HTERT RPE-1 (cell line): ENCODE measurements around the gene RABL6.
"Not testable (repeated sequence)": the region's sequence is repeated elsewhere in the genome, so short reads cannot be mapped to it uniquely, and the experiment has no call there.

Experiments used
- in situ Hi-C: fragments of 300-500 bp; cut with MboI; formaldehyde crosslinking; loops from 4 replicates; pipeline ENCODE4 v1.14.3; 2020; ENCODE audit warnings: low sequenced_read_pairs

RABL6 gene

GRCh38 chr9:136856079-136856476 is 48.3 kb downstream of the RABL6 start:
- in situ Hi-C loops, result no loop called here

- in situ Hi-C loops, result no loop called here
These were observed 48.9 kb downstream of the RABL6 start for GRCh38 chr9:136856541-136857141.

DNA sequence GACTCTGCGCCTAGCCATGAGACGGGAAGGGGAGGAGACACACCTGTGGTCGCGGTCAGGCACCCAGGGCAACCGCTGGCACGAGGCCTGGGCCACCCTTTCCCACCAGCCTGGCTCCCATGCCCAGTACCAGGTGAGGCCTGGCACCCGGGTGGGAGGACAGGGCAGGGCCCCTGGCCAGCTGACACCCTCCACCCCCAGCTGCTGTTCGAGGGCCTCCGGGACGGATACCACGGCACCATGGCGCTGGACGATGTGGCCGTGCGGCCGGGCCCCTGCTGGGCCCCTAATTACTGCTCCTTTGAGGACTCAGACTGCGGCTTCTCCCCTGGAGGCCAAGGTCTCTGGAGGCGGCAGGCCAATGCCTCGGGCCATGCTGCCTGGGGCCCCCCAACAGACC is 49.4 kb downstream of the RABL6 start:
- in situ Hi-C loops, result no loop called here

DNA sequence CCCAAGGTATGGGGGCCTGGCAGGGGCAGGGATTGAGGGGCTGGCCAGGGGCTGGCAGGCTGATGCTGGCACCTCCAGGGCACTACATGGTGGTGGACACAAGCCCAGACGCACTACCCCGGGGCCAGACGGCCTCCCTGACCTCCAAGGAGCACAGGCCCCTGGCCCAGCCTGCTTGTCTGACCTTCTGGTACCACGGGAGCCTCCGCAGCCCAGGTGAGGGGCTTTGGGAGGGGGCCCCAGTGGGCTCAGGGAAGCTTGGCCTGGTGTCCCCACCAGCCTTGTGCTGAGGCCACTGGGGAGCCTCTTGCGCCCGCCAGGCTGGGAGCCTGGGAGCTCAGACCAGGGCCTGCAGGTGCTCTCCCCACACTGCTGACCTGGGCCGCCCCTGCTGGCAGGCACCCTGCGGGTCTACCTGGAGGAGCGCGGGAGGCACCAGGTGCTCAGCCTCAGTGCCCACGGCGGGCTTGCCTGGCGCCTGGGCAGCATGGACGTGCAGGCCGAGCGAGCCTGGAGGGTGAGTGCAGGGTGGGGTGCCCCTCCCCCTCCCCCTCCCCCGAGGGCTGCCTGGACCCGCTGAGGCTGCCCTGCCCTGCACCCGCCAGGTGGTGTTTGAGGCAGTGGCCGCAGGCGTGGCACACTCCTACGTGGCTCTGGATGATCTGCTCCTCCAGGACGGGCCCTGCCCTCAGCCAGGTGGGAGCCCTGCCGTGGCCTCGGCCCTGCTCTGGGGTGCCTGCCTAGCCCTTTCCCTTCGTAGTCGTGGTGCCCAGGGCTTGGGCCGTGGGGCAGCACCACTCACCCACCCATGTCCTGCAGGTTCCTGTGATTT is 50.0 kb downstream of the RABL6 start:
- in situ Hi-C loops, result no loop called here

- in situ Hi-C loops, result no loop called here
These were observed 50.7 kb downstream of the RABL6 start for GRCh38 chr9:136858452-136858843.

DNA sequence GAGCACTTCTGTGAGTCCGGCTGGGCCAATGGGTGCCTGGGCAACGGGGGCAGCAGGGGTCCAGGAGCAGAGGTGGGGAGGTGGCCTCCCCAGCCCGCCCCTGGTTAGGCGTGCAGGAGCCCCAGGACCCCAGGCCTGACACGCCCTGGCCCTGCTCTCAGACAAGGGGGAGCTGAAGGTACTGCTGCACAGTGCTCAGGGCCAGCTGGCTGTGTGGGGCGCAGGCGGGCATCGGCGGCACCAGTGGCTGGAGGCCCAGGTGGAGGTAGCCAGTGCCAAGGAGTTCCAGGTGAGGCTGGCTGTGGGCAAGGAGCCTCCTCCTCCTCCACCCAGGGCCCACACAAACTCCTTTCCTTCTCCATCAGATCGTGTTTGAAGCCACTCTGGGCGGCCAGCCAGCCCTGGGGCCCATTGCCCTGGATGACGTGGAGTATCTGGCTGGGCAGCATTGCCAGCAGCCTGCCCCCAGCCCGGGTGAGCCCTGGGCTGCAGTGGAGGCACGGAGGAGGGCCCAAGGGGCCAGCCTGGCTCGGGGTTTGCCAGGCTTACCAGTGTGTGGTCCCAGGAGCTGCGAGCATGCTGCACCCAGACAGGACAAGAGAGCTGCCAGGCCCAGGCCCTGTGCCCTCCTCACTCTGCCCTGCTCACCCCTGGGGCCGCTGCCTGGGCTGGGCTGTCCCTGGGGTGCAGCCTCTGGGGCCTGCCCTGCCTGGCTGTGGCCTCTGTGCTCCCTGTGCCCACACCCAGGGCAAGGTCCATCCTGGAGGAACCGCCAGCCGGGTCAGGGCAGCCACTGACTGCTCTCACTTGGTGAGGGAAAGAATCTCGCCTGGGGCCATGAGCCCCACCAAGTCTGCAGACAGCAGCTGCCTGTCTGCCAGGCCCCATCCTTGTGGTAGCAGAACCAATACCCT is 51.4 kb downstream of the RABL6 start:
- in situ Hi-C loops, result no loop called here

DNA sequence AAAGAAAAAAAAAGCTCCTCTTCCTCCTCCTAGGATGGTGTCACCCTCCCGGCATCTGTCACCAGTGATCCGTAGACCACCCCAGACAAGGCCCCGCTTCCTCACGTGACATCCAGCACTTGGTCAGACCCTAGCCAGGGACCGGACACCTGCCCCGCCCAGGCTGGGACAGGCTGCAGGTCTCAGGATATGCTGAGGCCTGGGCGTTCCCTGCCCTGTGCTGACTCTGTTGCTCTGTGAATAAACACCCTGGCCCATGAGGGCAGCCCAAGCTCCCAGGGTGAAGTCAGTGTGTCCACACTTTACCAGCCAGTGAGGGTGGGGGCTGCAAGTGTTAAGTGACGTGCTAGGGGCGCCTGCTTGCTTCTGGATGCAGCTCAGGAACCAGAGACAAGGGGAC is 52.8 kb downstream of the RABL6 start:
- in situ Hi-C loops, result no loop called here

GRCh38 chr9:136860933-136861873 is 53.5 kb downstream of the RABL6 start:
- in situ Hi-C loops, result no loop called here

- in situ Hi-C loops, result no loop called here
These were observed 54.2 kb downstream of the RABL6 start for GRCh38 chr9:136861874-136862457.

DNA sequence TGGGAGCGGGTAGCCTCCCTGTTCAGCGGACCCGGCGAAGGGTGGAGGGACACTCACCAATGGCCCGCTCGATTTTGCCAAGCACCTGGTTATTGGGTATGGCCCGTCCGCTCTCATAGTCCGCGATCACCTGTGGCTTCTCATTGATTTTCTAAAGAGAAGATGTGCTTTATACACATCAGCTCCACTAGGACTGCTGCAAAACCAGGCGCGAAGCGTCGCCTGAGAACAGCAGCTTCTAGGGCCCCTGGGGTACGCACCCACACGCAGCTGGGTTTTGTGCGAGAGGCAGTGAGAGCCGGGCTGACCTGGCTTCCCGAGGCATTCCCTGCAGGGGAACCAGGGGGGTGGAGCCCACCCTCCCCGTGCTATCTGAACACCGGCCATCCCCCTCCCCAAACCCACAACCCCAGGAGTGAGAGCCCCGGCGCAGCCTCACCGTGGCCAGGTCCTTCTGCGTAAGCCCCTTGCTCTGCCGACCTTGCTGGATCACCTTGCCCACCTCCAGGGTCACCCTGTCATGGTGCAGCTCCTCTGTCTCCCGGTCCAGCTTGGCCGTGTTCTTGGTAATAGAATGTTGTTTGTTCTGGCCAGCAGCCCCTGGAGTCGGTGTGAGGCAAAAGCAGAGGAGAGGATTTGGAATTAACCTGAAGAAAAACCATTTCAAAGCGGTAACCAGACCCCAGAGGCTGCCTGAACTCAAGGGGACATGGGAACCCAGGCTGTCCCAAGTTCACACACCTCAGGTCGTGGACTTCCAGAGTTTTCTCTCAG is 55.3 kb downstream of the RABL6 start:
- in situ Hi-C loops, result no loop called here

DNA sequence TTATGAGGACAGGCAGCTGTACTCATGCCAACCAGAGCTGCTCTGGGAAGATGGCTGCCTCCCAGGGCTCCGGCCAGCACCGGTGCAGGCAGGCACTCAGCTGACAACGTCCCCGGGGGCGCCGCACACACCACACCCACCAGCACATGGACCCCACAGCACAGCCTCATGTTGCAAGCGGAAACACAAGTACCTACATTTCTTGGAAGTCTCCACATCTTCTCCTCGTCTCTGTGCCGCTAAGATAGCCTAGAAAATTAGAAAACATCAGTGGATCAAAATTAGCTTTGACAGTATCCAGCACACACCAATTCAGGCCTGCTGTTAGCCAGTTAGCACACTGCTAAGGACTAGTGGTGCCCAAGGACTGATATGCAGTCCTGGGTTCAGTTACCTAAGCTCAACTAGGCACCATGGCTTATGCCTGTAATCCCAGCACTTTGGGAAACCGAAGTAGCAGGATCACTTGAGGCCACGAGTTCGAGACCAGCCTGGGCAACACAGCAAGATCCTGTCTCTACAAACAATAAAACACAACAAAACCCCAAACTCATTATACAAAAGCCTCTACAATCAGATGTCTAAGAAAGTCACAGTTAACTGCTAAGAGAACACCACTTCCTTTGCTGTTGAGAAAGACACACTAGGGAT is 56.0 kb downstream of the RABL6 start:
- in situ Hi-C loops, result no loop called here

GRCh38 chr9:136865041-136865767 is 57.5 kb downstream of the RABL6 start:
- in situ Hi-C loops, result no loop called here

GRCh38 chr9:136865768-136866103 is 58.0 kb downstream of the RABL6 start:
- in situ Hi-C loops, result no loop called here

- in situ Hi-C loops, result not testable (repeated sequence)
These were observed 59.2 kb downstream of the RABL6 start for GRCh38 chr9:136866898-136867421.

- in situ Hi-C loops, result no loop called here
These were observed 59.7 kb downstream of the RABL6 start for GRCh38 chr9:136867480-136867879.

DNA sequence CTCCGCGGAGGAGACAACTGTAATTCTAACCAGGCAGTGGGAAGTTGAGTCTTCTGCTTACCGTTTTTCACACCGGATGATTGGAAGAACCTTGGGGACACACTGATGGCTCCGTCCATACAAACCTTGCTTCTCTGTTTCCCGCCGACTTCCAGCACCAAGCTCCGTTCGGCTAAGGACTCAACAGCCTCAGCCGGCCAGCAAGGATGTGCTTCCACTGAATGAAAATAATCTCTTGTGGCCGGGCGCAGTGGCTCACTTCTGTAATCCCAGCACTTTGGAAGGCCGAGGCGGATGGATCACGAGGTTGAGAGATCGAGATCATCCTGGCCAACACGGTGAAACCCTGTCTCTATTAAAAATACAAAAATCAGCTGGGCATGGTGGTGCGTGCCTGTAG is 60.2 kb downstream of the RABL6 start:
- in situ Hi-C loops, result no loop called here

DNA sequence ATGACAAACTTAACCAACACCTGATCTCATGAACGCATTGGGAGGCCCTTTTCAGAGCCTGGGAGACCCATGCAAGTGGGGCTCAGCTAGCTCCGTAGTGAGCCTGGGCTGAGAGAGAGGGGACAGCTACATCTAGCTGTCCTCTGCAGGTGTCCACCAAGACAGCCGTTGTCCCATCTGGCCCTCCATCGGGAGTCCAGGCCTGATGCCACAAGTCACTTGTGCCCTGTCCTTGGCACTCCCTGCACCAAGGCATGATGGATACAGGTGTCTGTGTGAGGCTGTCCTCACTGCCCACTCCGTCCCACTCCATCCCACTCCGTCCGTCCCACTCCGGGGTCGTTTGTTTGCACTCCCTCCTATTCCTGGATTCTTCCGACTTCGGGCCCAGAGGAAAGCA is 60.9 kb downstream of the RABL6 start:
- in situ Hi-C loops, result no loop called here

DNA sequence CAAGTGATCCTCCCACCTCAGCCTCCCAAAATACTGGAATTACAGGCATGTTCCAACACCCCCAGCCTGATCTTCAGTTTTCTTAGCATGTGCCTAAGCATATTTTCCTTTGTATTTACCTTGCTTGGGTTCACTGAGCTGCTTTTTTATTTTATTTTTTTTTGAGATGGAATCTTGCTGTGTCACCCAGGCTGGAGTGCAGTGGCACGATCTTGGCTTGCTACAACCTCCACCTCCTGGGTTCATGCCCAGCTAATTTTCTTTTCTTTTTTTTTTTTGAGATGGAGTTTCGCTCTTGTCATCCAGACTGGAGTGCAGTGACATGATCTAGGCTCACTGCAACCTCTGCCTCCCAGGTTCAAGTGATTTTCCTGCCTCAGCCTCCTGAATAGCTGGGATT is 61.9 kb downstream of the RABL6 start:
- in situ Hi-C loops, result not testable (repeated sequence)
